Measurements from ENCODE around the gene TMEM59L.

The TMEM59L gene

DNA sequence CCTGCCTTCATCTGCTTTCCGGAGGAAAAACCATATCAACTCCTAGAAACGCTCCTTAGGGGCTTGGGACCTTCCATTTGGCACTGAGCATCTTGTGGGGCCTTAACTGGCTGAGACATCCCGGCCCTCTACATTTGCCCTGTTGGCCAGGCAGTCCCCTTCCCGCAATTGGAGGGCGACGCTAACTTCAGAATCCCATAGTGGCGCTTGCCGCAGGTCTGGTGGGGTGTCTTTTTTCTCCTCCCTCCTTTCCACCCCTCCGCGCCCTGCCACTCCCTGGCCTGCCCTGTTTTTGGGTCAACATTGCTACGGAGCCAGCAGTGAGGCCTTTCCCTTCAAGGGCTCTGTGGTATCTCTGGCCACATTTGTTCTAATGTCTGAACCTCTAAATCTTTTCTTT is 57.2 kb downstream of the TMEM59L start:
- Histone ChIP-seq H3K27ac (ENCODE audit: low read depth, low read length) (no peak overlapping the region), H3K4me3 (ENCODE audit: low read length) (no peak overlapping the region), H3K4me1 (ENCODE audit: control insufficient read depth, low read length) (no peaks in the 10 kb centered on the region), H3K9me3 (ENCODE audit: control insufficient read depth, insufficient read depth, low read length) (no peaks in the 10 kb centered on the region), H4K20me1 (ENCODE audit: control insufficient read depth, insufficient read depth, low read depth, low read length) (no peaks in the 10 kb centered on the region), H3K36me3 (ENCODE audit: control insufficient read depth, low read length) (peaks cover 8% of the 10 kb centered on the region; the same call in 1 of the 2 replicates), H3K79me2 (ENCODE audit: control insufficient read depth, low read length) (no peaks in the 10 kb centered on the region), H3F3A (ENCODE audit: control insufficient read depth, insufficient read depth) (no peaks in the 10 kb centered on the region), H3K27me3 (ENCODE audit: control insufficient read depth, low read length) (no peaks in the 10 kb centered on the region), H3K4me2 (ENCODE audit: low read length) (no peak overlapping the region), H3K9me2 (replicated peaks; ENCODE audit: control insufficient read depth, low read length) (no peaks in the 10 kb centered on the region)
- TF ChIP-seq, protein P1, sequence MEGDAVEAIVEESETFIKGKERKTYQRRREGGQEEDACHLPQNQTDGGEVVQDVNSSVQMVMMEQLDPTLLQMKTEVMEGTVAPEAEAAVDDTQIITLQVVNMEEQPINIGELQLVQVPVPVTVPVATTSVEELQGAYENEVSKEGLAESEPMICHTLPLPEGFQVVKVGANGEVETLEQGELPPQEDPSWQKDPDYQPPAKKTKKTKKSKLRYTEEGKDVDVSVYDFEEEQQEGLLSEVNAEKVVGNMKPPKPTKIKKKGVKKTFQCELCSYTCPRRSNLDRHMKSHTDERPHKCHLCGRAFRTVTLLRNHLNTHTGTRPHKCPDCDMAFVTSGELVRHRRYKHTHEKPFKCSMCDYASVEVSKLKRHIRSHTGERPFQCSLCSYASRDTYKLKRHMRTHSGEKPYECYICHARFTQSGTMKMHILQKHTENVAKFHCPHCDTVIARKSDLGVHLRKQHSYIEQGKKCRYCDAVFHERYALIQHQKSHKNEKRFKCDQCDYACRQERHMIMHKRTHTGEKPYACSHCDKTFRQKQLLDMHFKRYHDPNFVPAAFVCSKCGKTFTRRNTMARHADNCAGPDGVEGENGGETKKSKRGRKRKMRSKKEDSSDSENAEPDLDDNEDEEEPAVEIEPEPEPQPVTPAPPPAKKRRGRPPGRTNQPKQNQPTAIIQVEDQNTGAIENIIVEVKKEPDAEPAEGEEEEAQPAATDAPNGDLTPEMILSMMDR (IDR thresholded peaks at IDR 0.05; ENCODE audit: low read depth, low read length, poor library complexity, severe bottlenecking), result no peak
- TF ChIP-seq EZH2phosphoT487 (IDR thresholded peaks at IDR 0.05; ENCODE audit: borderline replicate concordance, low read length), result no peak

- H3K27ac ChIP-seq (ENCODE audit: low read depth, low read length), result no peak overlapping the region
- no peaks in the 10 kb centered on the region for H3K9me3 ChIP-seq (ENCODE audit: control insufficient read depth, insufficient read depth, low read length)
- H4K20me1 ChIP-seq (ENCODE audit: control insufficient read depth, insufficient read depth, low read depth, low read length), result no peaks in the 10 kb centered on the region
- no peaks in the 10 kb centered on the region for H3K4me1 ChIP-seq (ENCODE audit: control insufficient read depth, low read length)
- H3F3A ChIP-seq (ENCODE audit: control insufficient read depth, insufficient read depth), result no peaks in the 10 kb centered on the region
- H3K27me3 ChIP-seq (ENCODE audit: control insufficient read depth, low read length), result no peaks in the 10 kb centered on the region
- H3K4me3 ChIP-seq (ENCODE audit: low read length), result no peak overlapping the region
- no peak for TF ChIP-seq EZH2phosphoT487 (IDR thresholded peaks at IDR 0.05; ENCODE audit: borderline replicate concordance, low read length)
- TF ChIP-seq, protein P1 (IDR thresholded peaks at IDR 0.05; ENCODE audit: low read depth, low read length, poor library complexity, severe bottlenecking), result no peak
- H3K9me2 ChIP-seq (replicated peaks; ENCODE audit: control insufficient read depth, low read length), result no peaks in the 10 kb centered on the region
- peaks cover 8% of the 10 kb centered on the region; the same call in 1 of the 2 replicates for H3K36me3 ChIP-seq (ENCODE audit: control insufficient read depth, low read length)
- H3K79me2 ChIP-seq (ENCODE audit: control insufficient read depth, low read length), result no peaks in the 10 kb centered on the region
- H3K4me2 ChIP-seq (ENCODE audit: low read length), result no peak overlapping the region
Observed at GRCh38 chr19:18670312-18670711, 57.6 kb downstream of the TMEM59L start.
